GM23248 (cell line): ENCODE measurements around the gene EPS8L2. TPM values are rescaled to one million over a fixed set of nuclear protein-coding genes. Genes with fewer than 3 reads are reported as not detected.

Experiments
- DNase-seq: peaks from one replicate; pipeline ENCODE4 v3.0.0-alpha.2; 2015
- H2AFZ ChIP-seq: fragments of 200-600 bp; sonication (generic); 2 replicates; pipeline ENCODE4 v1.6.1; 2016; ENCODE audit warnings: antibody characterized with exemption
- H3F3A ChIP-seq: fragments of 200-600 bp; sonication (generic); 2 replicates; pipeline ENCODE4 v1.6.1; 2016; ENCODE audit warnings: mild to moderate bottlenecking, antibody characterized with exemption, mixed run types; ENCODE audit not compliant: insufficient read depth
- H3K27ac ChIP-seq: fragments of 200-600 bp; sonication (generic); 2 replicates; pipeline ENCODE4 v1.5.1; 2016; ENCODE audit warnings: mild to moderate bottlenecking
- H3K27me3 ChIP-seq: fragments of 200-600 bp; sonication (generic); replicated peaks from 2 replicates; pipeline ENCODE4 v1.6.1; 2016; ENCODE audit warnings: mild to moderate bottlenecking; ENCODE audit not compliant: insufficient read depth
- H3K36me3 ChIP-seq: fragments of 200-600 bp; sonication (generic); 2 replicates; pipeline ENCODE4 v1.6.1; 2016; ENCODE audit warnings: low read depth, mild to moderate bottlenecking
- H3K4me1 ChIP-seq: fragments of 200-600 bp; sonication (generic); 2 replicates; pipeline ENCODE4 v1.6.1; 2016; ENCODE audit warnings: mild to moderate bottlenecking; ENCODE audit not compliant: insufficient read depth
- H3K4me2 ChIP-seq: fragments of 200-600 bp; sonication (generic); one replicate; pipeline ENCODE4 v1.6.1; 2016; ENCODE audit warnings: mild to moderate bottlenecking; ENCODE audit not compliant: unreplicated experiment
- H3K4me3 ChIP-seq: fragments of 200-600 bp; sonication (generic); 2 replicates; pipeline ENCODE4 v1.5.1; 2016; ENCODE audit warnings: mild to moderate bottlenecking
- H3K79me2 ChIP-seq: fragments of 200-600 bp; sonication (generic); 2 replicates; pipeline ENCODE4 v1.6.1; 2016; ENCODE audit warnings: mild to moderate bottlenecking; ENCODE audit not compliant: insufficient read depth
- H3K9ac ChIP-seq: fragments of 200-600 bp; sonication (generic); 2 replicates; pipeline ENCODE4 v1.6.1; 2016; ENCODE audit warnings: mild to moderate bottlenecking
- H3K9me2 ChIP-seq: fragments of 200-600 bp; sonication (generic); 2 replicates; pipeline ENCODE4 v1.6.1; 2016; ENCODE audit warnings: mixed run types, mild to moderate bottlenecking, moderate library complexity; ENCODE audit not compliant: insufficient read depth
- H3K9me3 ChIP-seq: fragments of 200-600 bp; sonication (generic); one replicate; pipeline ENCODE4 v1.6.1; 2017; ENCODE audit warnings: low read depth
- H4K20me1 ChIP-seq: fragments of 200-600 bp; sonication (generic); 2 replicates; pipeline ENCODE4 v1.6.0; 2016; ENCODE audit not compliant: insufficient read depth
- EZH2 ChIP-seq: fragments of 200-600 bp; sonication (generic); IDR thresholded peaks from 2 replicates; pipeline ENCODE4 v1.6.1; 2018; ENCODE audit warnings: antibody characterized with exemption, mild to moderate bottlenecking; ENCODE audit not compliant: insufficient read depth, poor library complexity, severe bottlenecking
- EZH2phosphoT487 ChIP-seq: fragments of 200-600 bp; sonication (generic); IDR thresholded peaks from 2 replicates; pipeline ENCODE4 v1.6.1; 2018; ENCODE audit warnings: antibody characterized with exemption, moderate library complexity, mild to moderate bottlenecking, low read depth; ENCODE audit not compliant: insufficient read depth
- WGBS, 2 experiments: methylation state at CpG; one replicate each; pipeline ENCODE4 v1.1.6; 2015 to 2017; ENCODE audit warnings: low lambda C conversion rate in 2 of 2, low coverage in 1 of 2; ENCODE audit errors: missing lambda C conversion rate in 2 of 2; 5-methylcytosine and 5-hydroxymethylcytosine counted together
- in situ Hi-C: fragments of 300-500 bp; cut with MboI; formaldehyde crosslinking; loops from 2 replicates; pipeline ENCODE4 v1.15.0; 2020
- polyA plus RNA-seq: library from polyadenylated mRNA; unstranded; fragments of >200 nt; fragmentation: Nextera tagmentation; extraction: Ambion mirVana; gene quantifications from 2 replicates; pipeline ENCODE4 v1.2.1, GENCODE V29; 2016
- total RNA-seq: library from RNA; depleted of rRNA; stranded (reverse); fragments of >200 nt; shearing (Covaris generic); gene quantifications from 2 replicates; pipeline ENCODE4 v1.2.3, GENCODE V29; 2014

The EPS8L2 gene
- total and polyA plus RNA-seq, 2 experiments from 2014 or later, result 48.2 to 58.3 TPM

DNA sequence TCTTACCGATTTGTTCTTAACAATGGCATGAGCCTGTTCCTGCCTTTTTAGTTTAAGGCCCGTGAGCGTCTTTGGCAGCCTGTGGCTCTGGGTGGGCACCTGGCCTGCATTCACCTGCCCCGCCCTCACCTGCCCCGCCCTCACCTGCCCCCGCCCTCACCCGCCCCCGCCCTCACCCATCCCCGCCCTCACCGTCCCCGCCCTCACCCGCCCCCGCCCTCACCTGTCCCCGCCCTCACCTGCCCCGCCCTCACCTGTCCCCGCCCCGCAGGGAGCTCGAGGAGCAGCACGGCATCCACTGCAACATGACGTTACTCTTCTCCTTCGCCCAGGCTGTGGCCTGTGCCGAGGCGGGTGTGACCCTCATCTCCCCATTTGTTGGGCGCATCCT, 57.0 kb downstream of the EPS8L2 start:
- Histone ChIP-seq H2AFZ (no peak overlapping the region), H3K9me2 (no peaks in the 10 kb centered on the region), H3K9me3 (no peaks in the 10 kb centered on the region), H3K36me3 (peaks cover 52% of the 10 kb centered on the region), H3K4me3 (no peak overlapping the region), H3F3A (peaks cover 52% of the 10 kb centered on the region), H3K4me1 (peaks cover 6% of the 10 kb centered on the region), H3K4me2 (no peak overlapping the region), H3K27ac (peak overlapping the region; percentile 70), H3K27me3 (no peaks in the 10 kb centered on the region), H3K79me2 (peaks cover 10% of the 10 kb centered on the region), H3K9ac (peak overlapping the region; percentile 13; the same call in 1 of the 2 replicates), H4K20me1 (no peaks in the 10 kb centered on the region; the same call in 1 of the 2 replicates)
- 65 to 88% methylated on average over 9 to 21 of the region's 24 CpGs for WGBS, 2 experiments
- no peak for DNase-seq
- TF ChIP-seq EZH2phosphoT487 (no peak), EZH2 (no peak)
- in situ Hi-C loops, result no loop called here

DNA sequence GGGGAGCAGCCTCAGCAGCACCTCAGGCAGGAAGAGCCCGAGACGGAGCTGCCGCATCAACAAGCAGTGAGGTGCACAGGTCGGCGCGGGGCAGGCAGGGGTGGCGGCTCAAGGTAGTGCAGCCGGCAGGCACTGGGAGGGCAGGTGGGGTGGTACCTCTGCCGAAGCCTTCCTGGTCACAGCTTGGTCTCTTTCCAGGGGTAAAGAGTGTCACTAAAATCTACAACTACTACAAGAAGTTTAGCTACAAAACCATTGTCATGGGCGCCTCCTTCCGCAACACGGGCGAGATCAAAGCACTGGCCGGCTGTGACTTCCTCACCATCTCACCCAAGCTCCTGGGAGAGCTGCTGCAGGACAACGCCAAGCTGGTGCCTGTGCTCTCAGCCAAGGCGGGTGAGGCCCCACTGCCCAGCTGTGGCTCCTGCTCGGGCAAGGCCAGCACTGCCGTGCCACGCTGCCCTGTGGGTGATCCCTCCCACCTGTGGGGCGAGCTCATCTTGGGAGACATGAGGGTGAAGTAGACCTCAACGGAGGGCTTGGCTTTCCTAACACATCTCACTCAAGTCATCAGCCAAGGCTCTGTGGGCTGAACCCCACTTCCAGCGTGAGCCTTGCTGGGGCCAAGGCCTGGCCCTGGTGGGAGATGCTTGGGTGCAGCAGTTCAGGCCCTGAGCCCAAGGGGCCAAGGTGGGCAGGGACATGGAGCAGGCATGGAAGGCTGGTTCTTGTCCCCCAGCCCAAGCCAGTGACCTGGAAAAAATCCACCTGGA, 57.7 kb downstream of the EPS8L2 start:
- Histone ChIP-seq H3K27ac (no peak overlapping the region), H3K4me1 (peaks cover 6% of the 10 kb centered on the region), H3F3A (peaks cover 55% of the 10 kb centered on the region), H3K4me3 (no peak overlapping the region), H3K79me2 (peaks cover 3% of the 10 kb centered on the region), H3K9me3 (no peaks in the 10 kb centered on the region), H3K9me2 (no peaks in the 10 kb centered on the region), H3K27me3 (no peaks in the 10 kb centered on the region), H3K9ac (no peak overlapping the region), H4K20me1 (no peaks in the 10 kb centered on the region; the same call in 1 of the 2 replicates), H2AFZ (no peak overlapping the region), H3K4me2 (no peak overlapping the region), H3K36me3 (peaks cover 50% of the 10 kb centered on the region)
- DNase-seq, result no peak
- in situ Hi-C loops, result no loop called here
- TF ChIP-seq EZH2phosphoT487, result no peak
- no peak for TF ChIP-seq EZH2
- WGBS, 2 experiments, result 85 to 86% methylated on average over 22 of the region's 22 CpGs

DNA sequence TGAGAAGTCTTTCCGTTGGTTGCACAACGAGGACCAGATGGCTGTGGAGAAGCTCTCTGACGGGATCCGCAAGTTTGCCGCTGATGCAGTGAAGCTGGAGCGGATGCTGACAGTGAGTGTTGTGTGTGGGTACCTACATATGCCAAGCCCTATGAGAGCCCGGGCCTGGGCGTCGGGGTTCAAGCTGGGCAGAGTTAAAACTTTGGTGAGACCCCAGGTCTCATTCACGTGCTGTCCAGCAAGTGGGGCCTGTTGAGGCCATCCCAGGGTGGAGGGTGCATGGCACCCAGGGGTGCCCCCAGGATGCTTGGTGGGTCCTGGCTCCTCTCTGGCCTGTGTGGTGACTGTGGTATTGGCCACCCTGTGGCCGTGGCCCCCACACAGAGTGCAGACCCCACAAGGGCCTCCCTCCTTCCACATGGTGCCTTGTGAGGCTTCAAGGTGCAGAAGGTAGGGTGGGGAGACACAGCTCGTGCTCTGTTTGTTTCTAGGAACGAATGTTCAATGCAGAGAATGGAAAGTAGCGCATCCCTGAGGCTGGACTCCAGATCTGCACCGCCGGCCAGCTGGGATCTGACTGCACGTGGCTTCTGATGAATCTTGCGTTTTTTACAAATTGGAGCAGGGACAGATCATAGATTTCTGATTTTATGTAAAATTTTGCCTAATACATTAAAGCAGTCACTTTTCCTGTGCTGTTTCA, 58.4 kb downstream of the EPS8L2 start:
- H3K9me3 ChIP-seq, result no peaks in the 10 kb centered on the region
- no peak overlapping the region for H2AFZ ChIP-seq
- peaks cover 44% of the 10 kb centered on the region for H3K36me3 ChIP-seq
- H3K9ac ChIP-seq, result no peak overlapping the region
- H3K4me1 ChIP-seq, result peaks cover 6% of the 10 kb centered on the region
- H3F3A ChIP-seq, result peaks cover 56% of the 10 kb centered on the region
- no peak for DNase-seq
- H4K20me1 ChIP-seq, result no peaks in the 10 kb centered on the region; the same call in 1 of the 2 replicates
- in situ Hi-C loops, result no loop called here
- H3K9me2 ChIP-seq, result no peaks in the 10 kb centered on the region
- TF ChIP-seq EZH2phosphoT487, result no peak
- no peak for TF ChIP-seq EZH2
- 75% methylated on average over 18 of the region's 18 CpGs for WGBS, 2 experiments
- no peaks in the 10 kb centered on the region; the same call in 1 of the 2 replicates for H3K79me2 ChIP-seq
- no peak overlapping the region for H3K4me3 ChIP-seq
- no peaks in the 10 kb centered on the region for H3K27me3 ChIP-seq
- H3K4me2 ChIP-seq, result no peak overlapping the region
- no peak overlapping the region for H3K27ac ChIP-seq

DNA sequence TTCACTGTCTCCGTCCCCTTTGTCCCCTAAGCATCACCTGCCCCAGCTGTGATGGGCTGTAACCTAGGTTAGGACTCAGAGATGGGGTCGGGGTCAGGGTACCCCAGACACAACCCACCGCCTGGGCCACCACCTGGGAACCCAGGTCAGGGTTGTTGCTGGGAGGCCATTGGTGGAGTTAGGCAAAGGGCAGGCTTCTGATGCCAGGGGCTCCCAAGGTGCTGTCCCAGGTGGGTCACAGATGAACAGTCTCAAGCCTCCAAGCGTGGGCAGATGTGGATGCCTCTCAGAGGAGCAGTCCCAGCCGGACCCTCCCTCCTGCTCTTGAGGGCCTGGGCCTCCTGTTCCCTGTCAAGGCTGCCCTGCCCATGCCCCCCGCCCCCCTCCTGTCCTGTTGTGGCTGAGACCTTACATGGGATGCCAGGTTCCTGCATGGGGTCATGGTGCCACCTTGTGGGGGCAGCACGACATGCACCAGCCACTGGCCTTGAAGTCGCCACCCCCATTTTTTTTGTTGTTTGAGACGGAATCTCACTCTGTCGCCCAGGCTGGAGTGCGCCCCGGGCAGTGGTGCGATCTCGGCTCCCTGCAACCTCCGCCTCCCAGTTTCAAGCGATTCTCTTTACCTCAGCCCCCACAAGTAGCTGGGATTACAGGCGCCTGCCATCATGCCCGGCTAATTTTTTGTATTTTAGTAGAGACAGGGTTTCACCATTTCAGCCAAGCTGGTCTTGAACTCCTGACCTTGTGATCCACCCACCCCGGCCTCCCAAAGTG, 59.2 kb downstream of the EPS8L2 start:
- Histone ChIP-seq H2AFZ (no peak overlapping the region), H3K27ac (no peak overlapping the region), H3F3A (peaks cover 54% of the 10 kb centered on the region), H4K20me1 (no peaks in the 10 kb centered on the region; the same call in 1 of the 2 replicates), H3K9ac (no peak overlapping the region), H3K27me3 (no peaks in the 10 kb centered on the region), H3K9me2 (no peaks in the 10 kb centered on the region), H3K36me3 (peaks cover 45% of the 10 kb centered on the region), H3K4me2 (no peak overlapping the region), H3K4me1 (peaks cover 6% of the 10 kb centered on the region), H3K79me2 (peaks cover 2% of the 10 kb centered on the region), H3K9me3 (no peaks in the 10 kb centered on the region), H3K4me3 (no peak overlapping the region)
- no peak for TF ChIP-seq EZH2
- no peak for TF ChIP-seq EZH2phosphoT487
- DNase-seq, result peak; percentile 66
- WGBS, 2 experiments, result 79 to 83% methylated on average over 18 of the region's 19 CpGs
- in situ Hi-C loops, result no loop called here
